IMR-90 (cell line): ENCODE measurements around the gene RERE. TPM values are rescaled to one million over a fixed set of nuclear protein-coding genes. Genes with fewer than 3 reads are reported as not detected.

Experiments used
- ATAC-seq: fragments of 200-7000 bp; cut with Tn5 transposase; 2 replicates; pipeline ENCODE4 v1.9.1; 2020; ENCODE audit warnings: low read depth, mild to moderate bottlenecking, moderate library complexity
- BruUV-seq: library from RNA; stranded (reverse); fragments of 400-500 nt; replicated peaks from 2 replicates; lab custom pipeline; 2021; lab: Mats Ljungman, UMichigan
- CTCF ChIA-PET: fragments of 300-600 bp; formaldehyde crosslinking; extraction: SDS; loops from one replicate; lab custom pipeline; 2021; ENCODE audit warnings: antibody characterized with exemption; lab: Yijun Ruan, JAX
- POLR2A ChIA-PET: fragments of 300-600 bp; sonication (Branson Sonifier 250); formaldehyde crosslinking; loops from one replicate; lab custom pipeline; 2022; ENCODE audit warnings: antibody characterized with exemption; ENCODE audit not compliant: unreplicated experiment; lab: Charles Lee
- DNase-seq: peaks from one replicate; pipeline ENCODE4 v3.0.0; 2013
- H2AFZ ChIP-seq: replicated peaks from 2 replicates; pipeline ENCODE3; 2013; ENCODE audit warnings: low read length, mild to moderate bottlenecking; ENCODE audit not compliant: poor library complexity
- H2AK5ac ChIP-seq: 2 replicates; pipeline ENCODE4 v1.6.1; 2013; ENCODE audit warnings: low read depth, low read length, inconsistent platforms
- H2AK9ac ChIP-seq: replicated peaks from 2 replicates; pipeline ENCODE3; 2013; ENCODE audit warnings: mild to moderate bottlenecking, low read depth, low read length, moderate library complexity; ENCODE audit not compliant: poor library complexity
- H2BK120ac ChIP-seq: 2 replicates; pipeline ENCODE4 v1.6.1; 2013; ENCODE audit warnings: low read depth, low read length, inconsistent platforms
- H2BK15ac ChIP-seq: 3 replicates; pipeline ENCODE4 v1.6.1; 2013; ENCODE audit warnings: low read depth, low read length, inconsistent platforms
- H2BK20ac ChIP-seq: 2 replicates; pipeline ENCODE4 v1.6.1; 2013; ENCODE audit warnings: low read depth, mild to moderate bottlenecking, inconsistent platforms, low read length, moderate library complexity
- H2BK5ac ChIP-seq: 2 replicates; pipeline ENCODE4 v1.6.1; 2013; ENCODE audit warnings: mild to moderate bottlenecking, low read depth, low read length, inconsistent platforms; ENCODE audit not compliant: poor library complexity, severe bottlenecking
- H3K14ac ChIP-seq: replicated peaks from 2 replicates; pipeline ENCODE4 v1.6.1; 2013; ENCODE audit warnings: low read depth, low read length, inconsistent platforms
- H3K18ac ChIP-seq: 2 replicates; pipeline ENCODE4 v1.6.1; 2013; ENCODE audit warnings: low read depth, low read length, control low read depth
- H3K23ac ChIP-seq: 2 replicates; pipeline ENCODE4 v1.6.1; 2013; ENCODE audit warnings: low read depth, low read length, inconsistent platforms
- H3K27ac ChIP-seq: 2 replicates; pipeline ENCODE4 v1.5.1; 2013; ENCODE audit warnings: mild to moderate bottlenecking, control low read depth, low read length; ENCODE audit not compliant: insufficient read depth
- H3K27me3 ChIP-seq: 2 replicates; pipeline ENCODE4 v1.6.1; 2013; ENCODE audit warnings: low read length; ENCODE audit not compliant: control insufficient read depth, insufficient read depth
- H3K36me3 ChIP-seq: 2 replicates; pipeline ENCODE4 v1.6.1; 2013; ENCODE audit warnings: low read length, mixed read lengths; ENCODE audit not compliant: control insufficient read depth, insufficient read depth
- H3K4ac ChIP-seq: 2 replicates; pipeline ENCODE4 v1.6.1; 2013; ENCODE audit warnings: low read depth, low read length, inconsistent platforms
- H3K4me1 ChIP-seq: 2 replicates; pipeline ENCODE4 v1.6.1; 2013; ENCODE audit warnings: low read length, mixed read lengths; ENCODE audit not compliant: control insufficient read depth, insufficient read depth
- H3K4me2 ChIP-seq: 2 replicates; pipeline ENCODE4 v1.6.1; 2013; ENCODE audit warnings: low read depth, mild to moderate bottlenecking, control low read depth, low read length, moderate library complexity
- H3K4me3 ChIP-seq: 2 replicates; pipeline ENCODE4 v1.5.1; 2013; ENCODE audit warnings: low read depth, mild to moderate bottlenecking, control low read depth, low read length, moderate library complexity; ENCODE audit not compliant: insufficient read depth
- H3K56ac ChIP-seq: 2 replicates; pipeline ENCODE4 v1.6.1; 2013; ENCODE audit warnings: low read length, inconsistent platforms; ENCODE audit not compliant: insufficient read depth; ENCODE audit errors: extremely low read depth
- H3K79me1 ChIP-seq, 2 experiments: 2 replicates each; pipeline ENCODE4 v1.6.1; 2013; ENCODE audit warnings: low read length in 2 of 2, inconsistent platforms in 1 of 2, low read depth in 1 of 2
- H3K9ac ChIP-seq: 2 replicates; pipeline ENCODE4 v1.6.1; 2013; ENCODE audit warnings: low read depth, low read length, control low read depth
- H3K9me1 ChIP-seq: 2 replicates; pipeline ENCODE4 v1.6.1; 2013; ENCODE audit warnings: low read length, inconsistent platforms; ENCODE audit not compliant: insufficient read depth
- H3K9me3 ChIP-seq: 2 replicates; pipeline ENCODE4 v1.6.1; 2013; ENCODE audit warnings: low read length; ENCODE audit not compliant: control insufficient read depth, insufficient read depth
- H4K20me1 ChIP-seq: 2 replicates; pipeline ENCODE4 v1.6.1; 2013; ENCODE audit warnings: low read length, inconsistent platforms; ENCODE audit not compliant: insufficient read depth
- H4K5ac ChIP-seq: 2 replicates; pipeline ENCODE4 v1.6.1; 2013; ENCODE audit warnings: mild to moderate bottlenecking, low read depth, low read length, control low read depth
- H4K8ac ChIP-seq, 2 experiments: 2 replicates each; pipeline ENCODE4 v1.6.1; 2013; ENCODE audit warnings: low read depth in 2 of 2, low read length in 2 of 2, control low read depth in 1 of 2, inconsistent platforms in 1 of 2
- H4K91ac ChIP-seq: 2 replicates; pipeline ENCODE4 v1.6.1; 2013; ENCODE audit warnings: low read depth, low read length, inconsistent platforms; ENCODE audit not compliant: insufficient read depth
- FOS ChIP-seq: fragments of 150-350 bp; IDR thresholded peaks from 2 replicates; pipeline ENCODE4 v1.6.1; 2016; ENCODE audit warnings: low read depth, low read length
- WGBS, 2 experiments: methylation state at CpG; one replicate each; pipeline versions ENCODE4 v1.1.5 to v1.1.7; 2013; ENCODE audit warnings: missing lambda C conversion rate in 2 of 2; ENCODE audit not compliant: insufficient read length in 1 of 2; ENCODE audit errors: extremely low coverage in 2 of 2; 5-methylcytosine and 5-hydroxymethylcytosine counted together
- dilution Hi-C: fragments of 300-500 bp; cut with HindIII; formaldehyde crosslinking; loops from one replicate; pipeline ENCODE4 v1.14.3; 2018; ENCODE audit warnings: low sequenced_read_pairs; ENCODE audit not compliant: unreplicated experiment
- in situ Hi-C: fragments of 300-500 bp; cut with MboI; formaldehyde crosslinking; loops from 3 replicates; pipeline ENCODE4 v1.14.3; 2019; ENCODE audit warnings: low sequenced_read_pairs, inconsistent platforms, mixed read lengths
- intact Hi-C: fragments of 100-400 bp; cut with micrococcal nuclease; formaldehyde crosslinking; loops from 2 replicates; pipeline ENCODE4 v1.10.0; 2022
- polyA plus RNA-seq, 3 experiments: library from polyadenylated mRNA; depleted of rRNA; stranded (reverse); fragments of >200 nt; gene quantifications; 2 replicates each; pipeline ENCODE4 v1.2.3, GENCODE V29; 2012; ENCODE audit warnings: low replicate concordance in 1 of 3
- total RNA-seq: library from RNA; depleted of rRNA; stranded (reverse); fragments of >200 nt; gene quantifications from 2 replicates; pipeline ENCODE4 v1.2.3, GENCODE V29; 2012

The RERE gene
- total and polyA plus RNA-seq, 2 of the 4 experiments (the other 2 are of a cell fraction) = 11.5 to 25.1 TPM

- peaks cover 3% of the 10 kb centered on the region; the same call in 1 of the 2 replicates for H4K20me1 ChIP-seq
- TF ChIP-seq FOS = no peak
- peaks cover 6 to 37% of the 10 kb centered on the region in 2 experiments for H3K79me1 ChIP-seq
- ATAC-seq (no peak), DNase-seq (no peak)
- H2BK15ac ChIP-seq = no peak overlapping the region
- CTCF ChIA-PET = interaction anchor here (0.7 kb wide), 1 partner anchor 1384 kb away, joined by 3 read pairs; no protein-coding TSS in a partner anchor
- no peaks in the 10 kb centered on the region for H3K9me1 ChIP-seq
- H3K9me3 ChIP-seq = no peaks in the 10 kb centered on the region
- no peak overlapping the region for H4K91ac ChIP-seq
- no peak overlapping the region for H2BK120ac ChIP-seq
- H3K36me3 ChIP-seq = peaks cover 2% of the 10 kb centered on the region; the same call in 1 of the 2 replicates
- no peak overlapping the region for H3K27ac ChIP-seq
- dilution Hi-C loops = no loop called here
- POLR2A ChIA-PET = no interaction called here
- H2AK9ac ChIP-seq = no peak overlapping the region
- no peak overlapping the region for H4K5ac ChIP-seq
- no peak overlapping the region for H3K4me2 ChIP-seq
- no peaks in the 10 kb centered on the region for H3K27me3 ChIP-seq
- no peak overlapping the region for H3K56ac ChIP-seq
- H3K14ac ChIP-seq = no peak overlapping the region
- H3K23ac ChIP-seq = no peak overlapping the region
- WGBS, 2 experiments = 100% methylated on average over 1 of the region's 5 CpGs; no CpG with 5 or more reads in 1 of the 2 experiments
- H2BK5ac ChIP-seq = no peak overlapping the region
- no peak overlapping the region for H2AFZ ChIP-seq
- no peak overlapping the region for H2AK5ac ChIP-seq
- H3K18ac ChIP-seq = no peak overlapping the region
- in situ Hi-C loops = no loop called here
- no peak overlapping the region for H2BK20ac ChIP-seq
- no peak overlapping the region for H4K8ac ChIP-seq
- no peak overlapping the region for H3K4ac ChIP-seq
- BruUV-seq = no TSS peak
- H3K4me1 ChIP-seq = peaks cover 5% of the 10 kb centered on the region
- intact Hi-C loops = no loop called here
- H3K9ac ChIP-seq = no peak overlapping the region
- no peak overlapping the region for H3K4me3 ChIP-seq
Measured at GRCh38 chr1:8486047-8486446, 331.4 kb downstream of the RERE start.
